HG02798 (cell line): ENCODE measurements around the gene INPP5A.
"Not testable (repeated sequence)": the region's sequence is repeated elsewhere in the genome, so short reads cannot be mapped to it uniquely, and the experiment has no call there.

Experiments
- ATAC-seq: cut with Tn5 transposase; IDR thresholded peaks from one replicate; pipeline ENCODE4 v1.9.1; 2021; ENCODE audit warnings: mild to moderate bottlenecking; ENCODE audit not compliant: unreplicated experiment, poor library complexity

INPP5A gene

GRCh38 chr10:132546567-132547420, 9.2 kb downstream of the INPP5A start:
- ATAC-seq: no peak

GRCh38 chr10:132547421-132547861, 9.9 kb downstream of the INPP5A start:
- no peak for ATAC-seq

GRCh38 chr10:132548106-132548823, 10.7 kb downstream of the INPP5A start:
- ATAC-seq: no peak

- no peak for ATAC-seq
Observed at GRCh38 chr10:132548869-132549268, 11.3 kb downstream of the INPP5A start.

GRCh38 chr10:132549371-132549770, 11.8 kb downstream of the INPP5A start:
- ATAC-seq: no peak

- no peak for ATAC-seq
Observed at GRCh38 chr10:132550366-132551092, 12.9 kb downstream of the INPP5A start.

GRCh38 chr10:132551093-132551807, 13.7 kb downstream of the INPP5A start:
- ATAC-seq: peak; percentile 58

- ATAC-seq: no peak
Observed at GRCh38 chr10:132551808-132552130, 14.2 kb downstream of the INPP5A start.

- not testable (repeated sequence) for ATAC-seq
Observed at GRCh38 chr10:132552635-132553034, 15.0 kb downstream of the INPP5A start.

- not testable (repeated sequence) for ATAC-seq
Observed at GRCh38 chr10:132553568-132553967, 16.0 kb downstream of the INPP5A start.

- ATAC-seq: no peak
Observed at GRCh38 chr10:132554053-132554990, 16.7 kb downstream of the INPP5A start.

- no peak for ATAC-seq
Observed at GRCh38 chr10:132554991-132555647, 17.5 kb downstream of the INPP5A start.

GRCh38 chr10:132555648-132556575, 18.3 kb downstream of the INPP5A start:
- ATAC-seq: no peak

GRCh38 chr10:132556994-132557441, 19.4 kb downstream of the INPP5A start:
- no peak for ATAC-seq

- ATAC-seq: no peak
Observed at GRCh38 chr10:132557696-132558515, 20.3 kb downstream of the INPP5A start.

GRCh38 chr10:132558516-132559413, 21.2 kb downstream of the INPP5A start:
- ATAC-seq: no peak
